Measurements from ENCODE around the gene KRTAP10-6.
"Not testable (repeated sequence)": the region's sequence is repeated elsewhere in the genome, so short reads cannot be mapped to it uniquely, and the experiment has no call there.

The KRTAP10-6 gene

DNA sequence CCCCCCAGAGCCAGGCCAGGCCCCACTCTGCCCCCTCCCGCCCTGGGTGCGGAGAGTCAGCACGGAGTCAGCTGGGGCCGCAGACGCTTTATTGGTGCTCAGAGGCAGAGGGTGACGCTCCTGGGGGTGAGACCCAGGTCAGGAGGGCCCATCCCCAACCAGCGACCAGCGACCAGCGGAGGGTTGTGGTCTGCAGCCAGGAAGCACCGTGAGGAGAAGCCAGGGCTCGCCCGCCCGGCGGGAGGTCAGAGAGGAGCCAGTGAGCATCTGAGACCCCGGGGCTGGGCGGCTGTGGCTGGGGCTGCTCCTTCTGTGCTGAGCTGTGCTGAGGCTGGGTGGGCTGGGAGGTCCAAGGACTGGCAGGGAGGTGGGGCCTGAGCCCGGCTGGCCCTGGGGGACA, 42.0 kb downstream of the KRTAP10-6 start:
- ATAC-seq = peak; percentile 33
- Mint-ChIP-seq H3K9me3 (peaks cover 27 to 45% of the 10 kb centered on the region in 2 donors), H3K4me1 (peaks cover 22% of the 10 kb centered on the region)
- not testable (repeated sequence) for DNase-seq, H3K27ac Mint-ChIP-seq, H3K4me3 Mint-ChIP-seq, H3K27me3 Mint-ChIP-seq

DNA sequence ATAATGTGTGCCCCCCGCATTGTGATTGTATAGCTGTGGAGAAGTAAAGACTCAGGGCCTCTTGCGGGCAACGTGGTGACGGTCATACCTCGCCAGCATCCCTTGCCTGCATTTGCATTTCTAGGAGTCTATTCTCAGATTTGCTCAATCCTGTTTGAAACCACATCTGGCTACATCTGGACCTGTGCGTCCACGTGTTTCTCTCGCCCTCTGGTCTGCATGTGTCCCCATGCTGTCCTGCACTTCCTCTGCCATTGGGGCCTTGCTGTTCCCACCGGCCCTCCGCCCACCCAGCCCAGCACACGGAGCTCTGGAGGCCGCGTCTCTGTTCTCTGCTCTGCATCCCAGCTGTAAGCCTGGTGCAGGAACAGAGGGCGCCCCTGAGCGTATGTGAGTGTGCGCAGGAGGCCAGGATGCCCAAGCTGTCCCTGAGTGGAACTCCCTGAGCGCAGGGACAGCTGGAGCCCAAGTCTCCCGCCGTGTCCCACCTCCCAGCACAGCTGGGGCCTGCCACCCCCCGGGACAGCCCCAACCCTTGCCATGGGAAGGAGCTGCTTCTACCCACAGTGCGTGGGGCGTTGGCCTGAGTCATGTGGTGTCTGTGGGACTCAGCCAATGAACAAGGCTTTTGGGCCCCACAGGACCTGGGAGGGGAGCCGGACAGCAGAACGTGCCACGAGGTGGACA, 42.6 kb downstream of the KRTAP10-6 start:
- peaks cover 28 to 42% of the 10 kb centered on the region in 2 donors for H3K9me3 Mint-ChIP-seq
- H3K4me3 Mint-ChIP-seq = no peak overlapping the region
- peak overlapping the region in 1 of 2 donors; percentile 30 for H3K27ac Mint-ChIP-seq
- ATAC-seq (peak; percentile 37), DNase-seq (no peak)
- H3K4me1 Mint-ChIP-seq = peaks cover 22% of the 10 kb centered on the region
- no peaks in the 10 kb centered on the region for H3K27me3 Mint-ChIP-seq

DNA sequence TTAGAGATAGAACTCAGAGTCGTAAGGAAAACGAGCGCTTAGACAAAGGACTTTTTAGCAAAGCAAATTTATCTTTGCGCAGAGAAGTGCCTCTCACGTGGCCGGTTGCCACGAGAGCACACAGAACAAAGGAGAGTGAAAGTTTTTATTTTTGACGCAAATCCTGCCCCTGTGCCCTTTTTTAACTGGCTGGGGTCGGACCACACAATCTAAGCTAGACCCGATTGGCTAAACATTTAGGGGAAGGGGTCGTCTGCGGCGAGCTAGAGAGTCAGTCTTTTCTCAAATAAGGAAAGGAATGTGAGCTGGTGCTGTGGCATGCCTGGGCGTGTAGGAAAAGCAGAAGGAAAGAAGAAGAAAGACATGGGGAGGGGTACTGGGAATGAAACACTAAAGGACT, 43.4 kb downstream of the KRTAP10-6 start:
- H3K9me3 Mint-ChIP-seq = peaks cover 28 to 36% of the 10 kb centered on the region in 2 donors
- DNase-seq (no peak), ATAC-seq (no peak)
- peaks cover 22% of the 10 kb centered on the region for H3K4me1 Mint-ChIP-seq
- H3K27ac Mint-ChIP-seq = no peak overlapping the region
- no peaks in the 10 kb centered on the region for H3K27me3 Mint-ChIP-seq
- H3K4me3 Mint-ChIP-seq = no peak overlapping the region

DNA sequence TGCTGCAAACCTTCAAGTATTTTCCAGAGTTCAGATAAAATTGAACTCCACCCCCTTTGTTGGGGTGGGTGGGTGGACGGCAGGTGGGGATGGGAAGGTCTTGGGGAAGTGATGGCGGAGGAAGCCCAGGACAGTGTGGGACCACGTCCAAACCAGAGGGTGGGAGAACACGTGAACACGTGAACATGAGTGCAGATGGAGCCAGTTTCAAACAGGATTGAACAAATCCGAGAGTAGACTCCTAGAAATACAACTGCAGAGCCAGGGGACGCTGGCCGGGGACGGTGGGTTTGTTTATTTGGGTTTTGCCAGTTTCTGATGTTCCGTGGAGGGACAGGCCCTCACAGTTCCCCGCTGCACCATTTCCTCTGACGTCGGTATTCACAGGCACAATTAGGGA, 43.9 kb downstream of the KRTAP10-6 start:
- Mint-ChIP-seq H3K9me3 (peaks cover 26 to 36% of the 10 kb centered on the region in 2 donors), H3K4me1 (peaks cover 22% of the 10 kb centered on the region), H3K27me3 (no peaks in the 10 kb centered on the region), H3K4me3 (peak overlapping the region in 1 of 2 donors; percentile 87), H3K27ac (no peak overlapping the region)
- DNase-seq (no peak), ATAC-seq (no peak)

DNA sequence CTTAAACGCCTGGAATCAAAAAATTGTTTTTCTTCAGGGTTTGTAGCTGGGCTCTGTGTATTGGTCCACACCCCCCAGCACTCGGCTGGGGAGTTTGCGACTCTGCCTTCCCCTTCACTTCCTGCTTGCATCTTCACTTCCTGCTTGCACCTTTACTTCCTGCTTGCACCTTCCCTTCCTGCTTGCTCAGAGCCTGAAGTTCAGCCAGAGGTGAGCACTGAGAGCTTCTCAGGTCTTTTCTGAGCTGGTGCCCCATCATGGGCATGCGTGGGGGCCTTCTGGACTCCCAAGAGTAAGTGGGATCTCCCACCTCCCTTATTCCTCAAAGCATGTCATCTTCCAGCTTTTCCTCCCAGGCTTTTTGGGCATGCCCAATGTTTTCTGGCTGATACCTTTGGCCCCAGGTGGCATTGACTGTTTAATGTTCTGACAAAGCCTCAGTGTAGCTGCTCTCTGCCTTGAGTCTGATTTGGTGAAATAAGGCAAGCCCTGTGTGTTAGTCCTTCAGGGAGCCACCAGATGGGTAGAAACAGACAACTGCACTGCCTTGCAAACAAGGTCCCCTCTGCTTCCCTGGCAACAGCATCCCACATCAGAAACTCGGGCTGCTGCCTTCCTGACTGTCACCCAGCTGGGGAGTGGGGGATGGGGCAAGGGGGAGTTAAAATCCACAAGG, 44.5 kb downstream of the KRTAP10-6 start:
- H3K4me3 Mint-ChIP-seq = peak overlapping the region; percentile 83 to 87
- no peaks in the 10 kb centered on the region for H3K27me3 Mint-ChIP-seq
- DNase-seq (peak in 1 of 2 donors; percentile 35), ATAC-seq (peak; percentile 88)
- H3K4me1 Mint-ChIP-seq = peaks cover 22% of the 10 kb centered on the region
- H3K9me3 Mint-ChIP-seq = peaks cover 21 to 30% of the 10 kb centered on the region in 2 donors
- peak overlapping the region; percentile 85 to 98 for H3K27ac Mint-ChIP-seq

DNA sequence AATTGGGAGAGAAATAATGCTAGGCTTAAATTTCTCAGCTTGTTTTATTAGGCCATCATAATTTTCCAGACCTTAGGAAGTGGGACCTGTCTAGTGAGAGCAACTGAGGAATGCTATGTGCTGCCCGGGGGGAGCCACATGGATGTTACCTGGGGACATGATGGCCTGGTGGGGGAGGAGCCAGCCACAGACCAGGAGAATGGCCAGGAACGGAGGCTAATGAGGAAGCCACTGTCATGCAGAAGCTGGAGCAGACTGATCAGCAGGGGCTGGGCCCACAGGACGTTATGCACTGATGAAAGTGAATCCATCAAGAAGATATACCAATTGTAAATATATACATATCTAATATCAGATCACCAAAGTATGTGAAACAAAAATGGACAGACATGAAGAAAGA, 47.7 kb downstream of the KRTAP10-6 start:
- Mint-ChIP-seq H3K27me3 (no peaks in the 10 kb centered on the region), H3K4me1 (peaks cover 18% of the 10 kb centered on the region), H3K9me3 (peaks cover 20 to 27% of the 10 kb centered on the region in 2 donors), H3K4me3 (no peak overlapping the region), H3K27ac (no peak overlapping the region)
- DNase-seq = no peak
- no peak for ATAC-seq

DNA sequence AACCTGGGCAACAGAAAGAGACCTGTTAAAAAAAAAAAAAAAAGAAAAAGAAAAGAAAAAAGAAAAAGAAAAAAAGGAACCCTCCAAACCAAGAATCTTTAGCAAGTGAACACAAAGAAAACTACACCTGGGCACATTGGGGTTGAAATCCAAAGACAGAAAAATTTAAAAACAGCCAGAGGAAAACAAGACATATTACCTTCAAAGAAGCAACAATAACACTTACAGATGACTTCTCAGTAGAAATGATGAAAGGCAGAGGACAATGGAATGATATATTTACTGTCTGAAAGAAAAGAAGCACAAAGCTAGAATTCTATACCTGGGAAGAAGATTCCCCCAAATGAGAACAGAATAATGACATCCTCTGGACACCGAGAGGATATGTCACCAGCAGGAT, 49.6 kb downstream of the KRTAP10-6 start:
- Mint-ChIP-seq H3K27ac (no peak overlapping the region), H3K9me3 (peaks cover 20% of the 10 kb centered on the region in 2 donors), H3K4me1 (peaks cover 9% of the 10 kb centered on the region), H3K4me3 (no peak overlapping the region), H3K27me3 (no peaks in the 10 kb centered on the region)
- ATAC-seq (no peak), DNase-seq (no peak)
